Right lobe of liver (tissue), 4 donors: ENCODE results near the gene MEIS2.

Experiments used
- POLR2A ChIP-seq: fragments of 450-650 bp; IDR thresholded peaks from one replicate; pipeline ENCODE4 v1.6.1; 2017; ENCODE audit warnings: antibody characterized with exemption, mild to moderate bottlenecking
- TF ChIP-seq, protein P1 (sequence below), 4 donors: fragments of 200-600 bp in 3 of 4; fragments of 450-650 bp in 1 of 4; IDR thresholded peaks; one replicate each; pipeline versions ENCODE4 v1.5.1 to v1.8.0; 2016 to 2022; ENCODE audit warnings: antibody characterized with exemption in 4 of 4, mild to moderate bottlenecking in 2 of 4
- donor health status: DM: no; HTN: no; CAD: no.
- donor health status: DM: no; HTN: no; CAD: no.
- donor health status: DM: no; HTN: yes; CAD: no.

DNA sequence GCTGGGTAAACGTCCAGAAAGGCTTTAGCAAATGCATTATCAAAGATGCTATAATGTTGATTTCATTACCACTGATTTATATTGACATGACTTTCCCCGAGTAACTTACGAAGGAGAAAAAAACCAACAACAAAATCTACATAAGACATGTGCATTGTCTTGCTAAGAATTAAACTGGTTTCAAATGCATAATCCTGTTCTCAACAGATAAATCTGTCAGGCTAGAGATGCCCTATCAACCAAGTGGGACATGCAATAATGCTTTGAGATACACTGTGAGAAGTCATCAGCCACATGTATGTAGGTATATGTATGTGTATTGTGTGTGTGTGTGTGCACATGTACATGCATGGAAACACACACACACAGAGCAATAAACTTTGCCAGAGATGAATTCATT, 195.6 kb downstream of the MEIS2 start:
- TF ChIP-seq, protein P1, sequence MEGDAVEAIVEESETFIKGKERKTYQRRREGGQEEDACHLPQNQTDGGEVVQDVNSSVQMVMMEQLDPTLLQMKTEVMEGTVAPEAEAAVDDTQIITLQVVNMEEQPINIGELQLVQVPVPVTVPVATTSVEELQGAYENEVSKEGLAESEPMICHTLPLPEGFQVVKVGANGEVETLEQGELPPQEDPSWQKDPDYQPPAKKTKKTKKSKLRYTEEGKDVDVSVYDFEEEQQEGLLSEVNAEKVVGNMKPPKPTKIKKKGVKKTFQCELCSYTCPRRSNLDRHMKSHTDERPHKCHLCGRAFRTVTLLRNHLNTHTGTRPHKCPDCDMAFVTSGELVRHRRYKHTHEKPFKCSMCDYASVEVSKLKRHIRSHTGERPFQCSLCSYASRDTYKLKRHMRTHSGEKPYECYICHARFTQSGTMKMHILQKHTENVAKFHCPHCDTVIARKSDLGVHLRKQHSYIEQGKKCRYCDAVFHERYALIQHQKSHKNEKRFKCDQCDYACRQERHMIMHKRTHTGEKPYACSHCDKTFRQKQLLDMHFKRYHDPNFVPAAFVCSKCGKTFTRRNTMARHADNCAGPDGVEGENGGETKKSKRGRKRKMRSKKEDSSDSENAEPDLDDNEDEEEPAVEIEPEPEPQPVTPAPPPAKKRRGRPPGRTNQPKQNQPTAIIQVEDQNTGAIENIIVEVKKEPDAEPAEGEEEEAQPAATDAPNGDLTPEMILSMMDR (IDR thresholded peaks at IDR 0.05), result no peak
- TF ChIP-seq POLR2A, result no peak
